Lung (tissue), 12 donors: ENCODE results near the gene DISC1. TPM values are rescaled to one million over a fixed set of nuclear protein-coding genes. Genes with fewer than 3 reads are reported as not detected.

ENCODE experiments used
- ATAC-seq: fragments of 200-7000 bp; cut with Tn5 transposase; one replicate; pipeline ENCODE4 v1.9.1; 2020; ENCODE audit warnings: moderate number of reproducible peaks; ENCODE audit not compliant: insufficient read depth, low FRiP score
- DNase-seq, 3 donors: peaks; one replicate each; pipeline ENCODE4 v3.0.0-alpha.2; 2013 to 2017
- H3K27ac ChIP-seq, 2 donors: one replicate each; pipeline ENCODE4 v1.5.1; 2013; ENCODE audit warnings: mild to moderate bottlenecking in 2 of 2, moderate library complexity in 2 of 2, control low read depth in 1 of 2, inconsistent platforms in 1 of 2, low read depth in 1 of 2, low read length in 1 of 2
- H3K27me3 ChIP-seq, 3 donors: one replicate each; pipeline ENCODE4 v1.5.1; 2013; ENCODE audit warnings: low read length in 2 of 3; ENCODE audit not compliant: control insufficient read depth in 3 of 3, insufficient read depth in 3 of 3
- H3K36me3 ChIP-seq, 4 donors: one replicate each; pipeline ENCODE4 v1.5.1; 2013; ENCODE audit warnings: low read length in 4 of 4, mild to moderate bottlenecking in 1 of 4, moderate library complexity in 1 of 4; ENCODE audit not compliant: control insufficient read depth in 4 of 4, insufficient read depth in 4 of 4
- H3K4me1 ChIP-seq, 5 donors: one replicate each; pipeline ENCODE4 v1.5.1; 2013; ENCODE audit warnings: low read length in 5 of 5, mild to moderate bottlenecking in 2 of 5, moderate library complexity in 1 of 5; ENCODE audit not compliant: control insufficient read depth in 5 of 5, insufficient read depth in 5 of 5
- H3K4me3 ChIP-seq: one replicate; pipeline ENCODE4 v1.5.1; 2013; ENCODE audit warnings: mild to moderate bottlenecking, control low read depth, moderate library complexity
- H3K9ac ChIP-seq, 2 donors: one replicate each; pipeline ENCODE4 v1.5.1; 2013; ENCODE audit warnings: low read length in 2 of 2, control low read depth in 1 of 2; ENCODE audit not compliant: insufficient read depth in 1 of 2
- H3K9me3 ChIP-seq, 4 donors: one replicate each; pipeline ENCODE4 v1.5.1; 2013; ENCODE audit warnings: low read length in 3 of 4, mild to moderate bottlenecking in 1 of 4, moderate library complexity in 1 of 4; ENCODE audit not compliant: control insufficient read depth in 4 of 4, insufficient read depth in 3 of 4
- WGBS, 2 donors: extraction: QIAGEN DNeasy Blood & Tissue Kit; methylation state at CpG; one replicate each; pipeline ENCODE4 v1.1.7; 2013; 5-methylcytosine and 5-hydroxymethylcytosine counted together
- polyA plus RNA-seq, 2 donors: library from polyadenylated mRNA; stranded (reverse); fragments of 200-250 nt; gene quantifications; one replicate each; pipeline ENCODE4 v1.2.1, GENCODE V29; 2013
- total RNA-seq, 2 donors: library from RNA; depleted of rRNA in 1 of 2; stranded (reverse); fragments of >200 nt in 1 of 2; gene quantifications; one replicate each; pipeline ENCODE4 v1.2.1, GENCODE V29; 2014 to 2021
- TF ChIP-seq, protein P1 (sequence below): IDR thresholded peaks from 2 replicates; pipeline ENCODE4 v1.5.1; 2012; ENCODE audit warnings: mild to moderate bottlenecking; ENCODE audit errors: control extremely low read depth, extremely low read depth
- donor health status: control.
- donor health status: control.
- donor health status: Bipolar disorder and iron deficiency.
- donor health status: healthy.
- donor health status: DM: yes; HTN: yes; CAD: no.

The DISC1 gene
- total and polyA plus RNA-seq, 4 donors = 0.98 to 32.9 (median 6.1) TPM

- peak overlapping the region; percentile 91 to 94 for H3K27ac ChIP-seq
- TF ChIP-seq, protein P1, sequence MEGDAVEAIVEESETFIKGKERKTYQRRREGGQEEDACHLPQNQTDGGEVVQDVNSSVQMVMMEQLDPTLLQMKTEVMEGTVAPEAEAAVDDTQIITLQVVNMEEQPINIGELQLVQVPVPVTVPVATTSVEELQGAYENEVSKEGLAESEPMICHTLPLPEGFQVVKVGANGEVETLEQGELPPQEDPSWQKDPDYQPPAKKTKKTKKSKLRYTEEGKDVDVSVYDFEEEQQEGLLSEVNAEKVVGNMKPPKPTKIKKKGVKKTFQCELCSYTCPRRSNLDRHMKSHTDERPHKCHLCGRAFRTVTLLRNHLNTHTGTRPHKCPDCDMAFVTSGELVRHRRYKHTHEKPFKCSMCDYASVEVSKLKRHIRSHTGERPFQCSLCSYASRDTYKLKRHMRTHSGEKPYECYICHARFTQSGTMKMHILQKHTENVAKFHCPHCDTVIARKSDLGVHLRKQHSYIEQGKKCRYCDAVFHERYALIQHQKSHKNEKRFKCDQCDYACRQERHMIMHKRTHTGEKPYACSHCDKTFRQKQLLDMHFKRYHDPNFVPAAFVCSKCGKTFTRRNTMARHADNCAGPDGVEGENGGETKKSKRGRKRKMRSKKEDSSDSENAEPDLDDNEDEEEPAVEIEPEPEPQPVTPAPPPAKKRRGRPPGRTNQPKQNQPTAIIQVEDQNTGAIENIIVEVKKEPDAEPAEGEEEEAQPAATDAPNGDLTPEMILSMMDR = no peak
- ATAC-seq (peak; percentile 65), DNase-seq (peak; percentile 81 to 87 (median 82))
- H3K9ac ChIP-seq = peak overlapping the region; percentile 58 to 70
- peaks cover 0 to 14% (median 9%) of the 10 kb centered on the region in 5 donors for H3K4me1 ChIP-seq
- peaks cover 0 to 3% (median 0%) of the 10 kb centered on the region in 4 donors for H3K9me3 ChIP-seq
- H3K36me3 ChIP-seq = peaks cover 0 to 3% (median 0%) of the 10 kb centered on the region in 4 donors
- peak overlapping the region; percentile 92 for H3K4me3 ChIP-seq
- H3K27me3 ChIP-seq = no peaks in the 10 kb centered on the region
- WGBS, 2 donors = 0 to 1% methylated on average over 48 to 49 of the region's 49 CpGs
Measured at GRCh38 chr1:231626951-231627614, 493 bp downstream of the DISC1 start.

GRCh38 chr1:231628207-231628876 is 1.8 kb downstream of the DISC1 start:
- ATAC-seq (no peak), DNase-seq (peak in 1 of 3 donors; percentile 16)
- peaks cover 0 to 14% (median 9%) of the 10 kb centered on the region in 5 donors for H3K4me1 ChIP-seq
- H3K9me3 ChIP-seq = peaks cover 0 to 3% (median 0%) of the 10 kb centered on the region in 4 donors
- H3K27me3 ChIP-seq = no peaks in the 10 kb centered on the region
- no peak overlapping the region for H3K4me3 ChIP-seq
- peak overlapping the region in 1 of 2 donors; percentile 40 for H3K27ac ChIP-seq
- TF ChIP-seq, protein P1 = no peak
- 74 to 88% methylated on average over 5 of the region's 5 CpGs for WGBS, 2 donors
- no peak overlapping the region for H3K9ac ChIP-seq
- peaks cover 0 to 3% (median 0%) of the 10 kb centered on the region in 4 donors for H3K36me3 ChIP-seq

DNA sequence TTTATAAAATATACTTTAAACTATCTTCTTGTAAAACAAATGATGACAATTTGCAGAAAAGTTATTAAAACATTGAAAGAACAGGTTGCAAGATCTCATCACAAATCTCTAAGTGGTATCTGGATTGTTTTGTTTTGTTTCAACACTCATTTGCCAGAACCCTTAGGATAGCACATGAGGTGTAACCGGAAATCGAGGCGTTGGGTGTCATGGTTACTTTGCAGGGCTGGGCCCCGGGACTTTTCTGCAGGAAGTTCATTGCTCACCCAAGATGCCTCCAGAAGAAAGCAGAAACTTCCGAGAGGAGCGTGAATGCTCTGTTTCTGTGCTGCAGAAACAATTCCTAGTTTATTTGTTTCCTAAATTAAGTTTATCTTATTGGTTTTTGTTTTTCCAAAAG is 2.5 kb downstream of the DISC1 start:
- H3K27me3 ChIP-seq = no peaks in the 10 kb centered on the region
- H3K4me3 ChIP-seq = no peak overlapping the region
- H3K9me3 ChIP-seq = peaks cover 0 to 3% (median 0%) of the 10 kb centered on the region in 4 donors
- peaks cover 0 to 14% (median 9%) of the 10 kb centered on the region in 5 donors for H3K4me1 ChIP-seq
- TF ChIP-seq, protein P1 = no peak
- H3K9ac ChIP-seq = no peak overlapping the region
- 40 to 43% methylated on average over 6 of the region's 6 CpGs for WGBS, 2 donors
- peaks cover 0 to 3% (median 0%) of the 10 kb centered on the region in 4 donors for H3K36me3 ChIP-seq
- no peak overlapping the region for H3K27ac ChIP-seq
- peak in 1 of 3 donors; percentile 25 for DNase-seq
- ATAC-seq = no peak
